Measurements from ENCODE around the gene SLC39A8. TPM values are rescaled to one million over a fixed set of nuclear protein-coding genes. Genes with fewer than 3 reads are reported as not detected.

Gene SLC39A8
- total RNA-seq, 6 experiments from 2014 or later: 0.38 to 2.6 (median 1.7) TPM

DNA sequence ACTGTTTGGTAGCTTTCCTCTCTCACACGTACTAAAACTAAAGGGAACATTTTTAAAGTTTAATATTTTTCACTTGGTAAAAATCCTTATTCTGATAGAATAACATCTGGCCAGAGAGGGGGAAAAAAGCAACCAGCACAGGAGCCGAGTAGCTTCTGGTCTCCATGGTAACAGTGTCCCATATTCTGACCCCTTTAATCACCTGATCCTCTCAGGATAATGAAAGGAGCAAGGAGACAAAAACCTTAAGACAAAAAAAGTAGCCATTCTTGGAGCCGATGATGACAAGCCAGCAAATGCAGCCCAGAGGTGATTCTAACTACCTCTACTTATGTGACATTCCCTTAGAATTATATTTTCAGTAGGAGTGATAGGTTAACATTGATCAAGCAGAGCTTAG, 126.6 kb downstream of the SLC39A8 start:
- Mint-ChIP-seq H3K27ac (no peak overlapping the region), H3K4me3 (no peak overlapping the region), H3K36me3 (ENCODE audit: low read depth) (no peaks in the 10 kb centered on the region), H3K4me1 (ENCODE audit: low read depth) (no peaks in the 10 kb centered on the region), H3K27me3 (ENCODE audit: insufficient read depth) (no peaks in the 10 kb centered on the region), H3K9me3 (no peaks in the 10 kb centered on the region; the same call in 1 of the 2 replicates)
- DNase-seq: no peak
- TF ChIP-seq, protein P1, sequence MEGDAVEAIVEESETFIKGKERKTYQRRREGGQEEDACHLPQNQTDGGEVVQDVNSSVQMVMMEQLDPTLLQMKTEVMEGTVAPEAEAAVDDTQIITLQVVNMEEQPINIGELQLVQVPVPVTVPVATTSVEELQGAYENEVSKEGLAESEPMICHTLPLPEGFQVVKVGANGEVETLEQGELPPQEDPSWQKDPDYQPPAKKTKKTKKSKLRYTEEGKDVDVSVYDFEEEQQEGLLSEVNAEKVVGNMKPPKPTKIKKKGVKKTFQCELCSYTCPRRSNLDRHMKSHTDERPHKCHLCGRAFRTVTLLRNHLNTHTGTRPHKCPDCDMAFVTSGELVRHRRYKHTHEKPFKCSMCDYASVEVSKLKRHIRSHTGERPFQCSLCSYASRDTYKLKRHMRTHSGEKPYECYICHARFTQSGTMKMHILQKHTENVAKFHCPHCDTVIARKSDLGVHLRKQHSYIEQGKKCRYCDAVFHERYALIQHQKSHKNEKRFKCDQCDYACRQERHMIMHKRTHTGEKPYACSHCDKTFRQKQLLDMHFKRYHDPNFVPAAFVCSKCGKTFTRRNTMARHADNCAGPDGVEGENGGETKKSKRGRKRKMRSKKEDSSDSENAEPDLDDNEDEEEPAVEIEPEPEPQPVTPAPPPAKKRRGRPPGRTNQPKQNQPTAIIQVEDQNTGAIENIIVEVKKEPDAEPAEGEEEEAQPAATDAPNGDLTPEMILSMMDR (IDR thresholded peaks at IDR 0.05): no peak

DNA sequence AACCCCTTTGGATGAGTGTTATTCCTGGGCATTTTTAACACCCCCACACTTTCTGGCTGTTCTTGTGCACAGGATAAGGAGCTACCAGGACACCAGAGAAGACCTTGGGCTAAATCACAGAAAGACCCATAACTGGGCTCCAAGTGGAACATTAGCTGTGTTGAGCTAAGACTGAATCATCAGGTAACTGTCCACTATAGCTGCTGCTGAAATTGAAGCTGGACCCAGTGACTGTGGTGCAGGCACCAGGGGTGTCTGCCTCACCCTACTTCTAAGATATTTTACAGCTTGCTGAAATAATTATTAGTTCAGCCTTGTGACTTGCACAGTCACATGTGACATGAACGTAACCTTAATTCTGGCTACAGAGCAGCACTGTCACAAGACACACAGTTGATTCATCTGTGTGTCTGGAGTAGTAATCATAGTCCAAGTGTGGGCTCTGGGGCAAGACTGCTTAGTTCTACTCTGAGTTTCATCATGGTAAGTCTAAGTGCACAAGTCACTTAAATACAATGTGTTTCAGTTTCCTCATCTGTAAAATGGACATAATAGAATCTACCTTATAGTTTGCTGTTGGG, 127.4 kb downstream of the SLC39A8 start:
- Mint-ChIP-seq H3K27me3 (ENCODE audit: insufficient read depth) (no peaks in the 10 kb centered on the region), H3K27ac (no peak overlapping the region), H3K4me1 (ENCODE audit: low read depth) (no peaks in the 10 kb centered on the region), H3K9me3 (no peaks in the 10 kb centered on the region; the same call in 1 of the 2 replicates), H3K36me3 (ENCODE audit: low read depth) (no peaks in the 10 kb centered on the region), H3K4me3 (no peak overlapping the region)
- TF ChIP-seq, protein P1 (IDR thresholded peaks at IDR 0.05): no peak
- DNase-seq: no peak

DNA sequence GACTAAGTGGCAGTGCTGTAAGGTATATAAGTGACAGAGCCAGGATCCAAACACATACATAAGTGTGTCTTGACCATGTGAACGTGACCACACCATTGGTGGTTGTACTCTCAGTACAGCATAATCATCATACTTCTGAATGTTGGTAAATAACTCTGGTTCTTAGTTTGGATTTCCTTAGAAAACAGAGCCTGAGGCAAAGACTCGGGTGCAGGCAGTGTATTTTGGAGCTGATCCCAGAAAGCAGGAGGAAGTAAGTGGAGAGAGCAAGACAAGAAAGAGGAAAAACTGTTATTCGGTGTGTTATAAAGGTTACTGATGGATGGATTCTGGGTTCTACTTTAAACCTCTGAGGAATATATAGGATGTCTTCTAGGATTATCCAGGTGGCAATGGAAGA, 127.9 kb downstream of the SLC39A8 start:
- H3K36me3 Mint-ChIP-seq (ENCODE audit: low read depth): no peaks in the 10 kb centered on the region
- no peak overlapping the region for H3K27ac Mint-ChIP-seq
- no peaks in the 10 kb centered on the region for H3K4me1 Mint-ChIP-seq (ENCODE audit: low read depth)
- H3K4me3 Mint-ChIP-seq: no peak overlapping the region
- no peaks in the 10 kb centered on the region for H3K27me3 Mint-ChIP-seq (ENCODE audit: insufficient read depth)
- DNase-seq: peak; percentile 7
- TF ChIP-seq, protein P1 (IDR thresholded peaks at IDR 0.05): no peak
- no peaks in the 10 kb centered on the region; the same call in 1 of the 2 replicates for H3K9me3 Mint-ChIP-seq

DNA sequence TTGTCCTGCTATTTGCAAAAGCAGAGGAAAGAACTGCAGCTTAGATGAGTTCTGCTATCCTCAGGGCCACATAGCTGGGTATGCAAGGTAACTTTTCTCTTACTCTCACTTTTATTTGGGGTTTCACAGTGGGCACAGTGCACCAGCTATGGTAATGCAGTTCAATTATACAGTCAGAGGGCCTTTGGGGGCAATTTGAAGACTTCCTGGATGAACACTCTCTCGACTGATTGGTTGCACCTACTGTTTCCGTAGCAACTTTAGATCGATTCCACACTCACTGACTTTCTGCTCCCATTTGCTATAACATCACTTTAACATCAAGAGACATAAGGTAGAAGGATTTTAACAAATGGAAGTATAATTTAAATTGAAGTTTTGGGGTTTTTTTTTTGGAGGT, 128.6 kb downstream of the SLC39A8 start:
- Mint-ChIP-seq H3K4me1 (ENCODE audit: low read depth) (no peaks in the 10 kb centered on the region), H3K4me3 (no peak overlapping the region), H3K36me3 (ENCODE audit: low read depth) (no peaks in the 10 kb centered on the region), H3K27ac (no peak overlapping the region), H3K27me3 (ENCODE audit: insufficient read depth) (no peaks in the 10 kb centered on the region), H3K9me3 (no peaks in the 10 kb centered on the region; the same call in 1 of the 2 replicates)
- DNase-seq: no peak
- TF ChIP-seq, protein P1 (IDR thresholded peaks at IDR 0.05): no peak

DNA sequence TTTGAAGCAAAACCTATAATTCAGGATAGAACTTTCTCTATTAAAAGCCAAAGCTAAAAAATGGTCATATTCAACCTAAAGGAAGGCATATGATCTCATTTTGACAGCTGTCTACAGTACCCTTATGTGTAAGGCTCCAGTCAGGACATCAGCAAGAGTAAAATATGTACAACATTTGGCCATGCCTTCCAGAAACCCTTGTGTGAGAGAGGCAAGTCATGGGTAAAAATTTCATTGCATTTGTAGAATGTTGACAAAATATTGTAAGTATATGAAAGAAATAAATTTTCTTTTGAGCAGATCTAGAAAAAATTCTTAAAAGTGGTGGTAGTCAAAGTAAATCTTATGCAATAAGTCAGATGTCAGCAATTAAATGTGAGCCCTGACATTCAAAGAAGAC, 132.3 kb downstream of the SLC39A8 start:
- H3K36me3 Mint-ChIP-seq (ENCODE audit: low read depth): no peaks in the 10 kb centered on the region

More for the DNA sequence above, 132.3 kb downstream of the SLC39A8 start:
- Mint-ChIP-seq H3K4me1 (ENCODE audit: low read depth) (no peaks in the 10 kb centered on the region), H3K4me3 (no peak overlapping the region), H3K27ac (no peak overlapping the region), H3K9me3 (peaks cover 6% of the 10 kb centered on the region; the same call in 1 of the 2 replicates), H3K27me3 (ENCODE audit: insufficient read depth) (no peaks in the 10 kb centered on the region)
- DNase-seq: no peak
- TF ChIP-seq, protein P1 (IDR thresholded peaks at IDR 0.05): no peak

Other genes starting within 250 kb of the SLC39A8 start
- 10 to 100 TPM; 21.7 to 31.3 (median 27.5) TPM for gene NFKB1, start 155.9 kb upstream of the SLC39A8 start, total RNA-seq (2021; fragmentation: NEBNext Ultra II Directional; extraction: Animal tissue kit (Norgen Biotek cat#: 25700))

All from HFFc6 (cell line).